ENCODE data around the gene UBE2Q2. TPM values are rescaled to one million over a fixed set of nuclear protein-coding genes. Genes with fewer than 3 reads are reported as not detected.

UBE2Q2 gene
- total and polyA plus RNA-seq, 9 of the 15 experiments (the other 6 are each of a cell fraction or from before 2014, with no cell fraction given) = 6.2 to 24.0 (median 16.2) TPM

DNA sequence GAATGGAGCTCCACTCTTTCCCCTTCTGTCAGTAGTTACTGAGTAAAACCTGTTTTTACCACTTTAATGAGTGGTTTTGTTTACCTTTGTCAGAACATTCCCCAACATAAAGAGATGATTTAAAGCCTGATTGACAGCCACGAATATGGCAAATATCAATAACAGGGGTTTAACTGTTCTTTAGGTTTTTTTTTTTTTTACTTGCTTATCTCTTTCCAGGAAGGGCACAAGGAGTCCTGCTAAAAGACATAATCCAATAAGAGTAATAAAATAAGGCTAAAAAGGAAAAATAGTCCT, 11.5 kb upstream of the UBE2Q2 start:
- H3K36me3 ChIP-seq (ENCODE audit: control insufficient read depth, insufficient read depth, low read length) = no peaks in the 10 kb centered on the region
- ATAC-seq (no peak), DNase-seq (ENCODE audit: extremely low read depth in 1 of 4, low spot score in 3 of 4) (no peak), FAIRE-seq (no peak)
- CTCF ChIA-PET (ENCODE audit: low intra/inter-chr PET ratio) = no interaction called here
- no peaks in the 10 kb centered on the region for H3K9me1 ChIP-seq (ENCODE audit: control insufficient read depth, insufficient read depth, low read length)
- peak overlapping the region in 1 of 2 experiments; percentile 47; a peak in 2 of 4 replicates for H3K9ac ChIP-seq (ENCODE audit: insufficient read depth in 1 of 2, low read depth in 2 of 2, low read length in 2 of 2)
- H3K9me3 ChIP-seq (replicated peaks; ENCODE audit: control insufficient read depth, insufficient read depth, low read depth, low read length) = no peaks in the 10 kb centered on the region
- H3K4me2 ChIP-seq (ENCODE audit: insufficient read depth, low read length) = peak overlapping the region; percentile 67
- H2AFZ ChIP-seq (ENCODE audit: low read depth, low read length) = peak overlapping the region; percentile 92
- no peak overlapping the region for H3K4me3 ChIP-seq
- no peaks in the 10 kb centered on the region for H3K79me2 ChIP-seq (ENCODE audit: control insufficient read depth, insufficient read depth, low read length)
- no peaks in the 10 kb centered on the region for H4K20me1 ChIP-seq (replicated peaks; ENCODE audit: control insufficient read depth, insufficient read depth, low read length)
- intact Hi-C loops (cut with micrococcal nuclease) = no loop called here
- in situ Hi-C loops (cut with MboI) = no loop called here
- H3K27ac ChIP-seq (ENCODE audit: extremely low read depth, low read depth, low read length) = peak overlapping the region; percentile 71
- peaks cover 16 to 43% of the 10 kb centered on the region in 2 experiments for H3K4me1 ChIP-seq (replicated peaks in 1 of 2; ENCODE audit: control insufficient read depth in 2 of 2, insufficient read depth in 2 of 2, low read length in 2 of 2)
- POLR2A ChIA-PET = interaction anchor here (0.9 to 3.0 kb wide), 6 partner anchors 11 to 25 kb away, joined by 3 to 38 read pairs (median 5); partner anchors contain the start of gene UBE2Q2
- no TSS peak for BruUV-seq (replicated peaks)
- H3K27me3 ChIP-seq (ENCODE audit: control insufficient read depth in 2 of 2, insufficient read depth in 2 of 2, low read length in 2 of 2) = no peaks in the 10 kb centered on the region
- WGBS (ENCODE audit: insufficient coverage, low coverage, missing lambda C conversion rate) = 5% methylated on average over 1 of the region's 1 CpG
- TF ChIP-seq SIN3B (IDR thresholded peaks at IDR 0.05; ENCODE audit: low read depth) = no peak
- TF ChIP-seq ZEB2 (IDR thresholded peaks at IDR 0.05) = 0 out of 2 replicates have a peak, but pooled peaks have one; percentile 5
- peak; percentile 11; the same call in 1 of the 2 replicates for TF ChIP-seq HDAC2 (IDR thresholded peaks at IDR 0.05)
- TF ChIP-seq CC2D1A (IDR thresholded peaks at IDR 0.05) = peak; percentile 10; the same call in 1 of the 2 replicates
- TF ChIP-seq CBX1 (IDR thresholded peaks at IDR 0.05; ENCODE audit: low read depth) = no peak
- no peak for TF ChIP-seq ZNF224 (CRISPR knock-in tag; IDR thresholded peaks at IDR 0.05)
- TF ChIP-seq, protein P1, sequence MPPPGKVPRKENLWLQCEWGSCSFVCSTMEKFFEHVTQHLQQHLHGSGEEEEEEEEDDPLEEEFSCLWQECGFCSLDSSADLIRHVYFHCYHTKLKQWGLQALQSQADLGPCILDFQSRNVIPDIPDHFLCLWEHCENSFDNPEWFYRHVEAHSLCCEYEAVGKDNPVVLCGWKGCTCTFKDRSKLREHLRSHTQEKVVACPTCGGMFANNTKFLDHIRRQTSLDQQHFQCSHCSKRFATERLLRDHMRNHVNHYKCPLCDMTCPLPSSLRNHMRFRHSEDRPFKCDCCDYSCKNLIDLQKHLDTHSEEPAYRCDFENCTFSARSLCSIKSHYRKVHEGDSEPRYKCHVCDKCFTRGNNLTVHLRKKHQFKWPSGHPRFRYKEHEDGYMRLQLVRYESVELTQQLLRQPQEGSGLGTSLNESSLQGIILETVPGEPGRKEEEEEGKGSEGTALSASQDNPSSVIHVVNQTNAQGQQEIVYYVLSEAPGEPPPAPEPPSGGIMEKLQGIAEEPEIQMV (tag; conservative IDR thresholded peaks at IDR 0.05; ENCODE audit: low read depth) = no peak
- TF ChIP-seq DPF2 (IDR thresholded peaks at IDR 0.05) = peak; percentile 40; the same call in 1 of the 2 replicates
- TF ChIP-seq BRD9 (IDR thresholded peaks at IDR 0.05; ENCODE audit: low read depth, partially characterized antibody) = no peak
- TF ChIP-seq GABPA (tag; conservative IDR thresholded peaks at IDR 0.05; ENCODE audit: low read depth) = 0 out of 2 replicates have a peak, but pooled peaks have one; percentile 11
- TF ChIP-seq ZNF354B (CRISPR knock-in tag; IDR thresholded peaks at IDR 0.05) = no peak
- TF ChIP-seq ZNF444 (CRISPR knock-in tag; IDR thresholded peaks at IDR 0.05) = no peak
- TF ChIP-seq ZNF408 (CRISPR knock-in tag; IDR thresholded peaks at IDR 0.05; ENCODE audit: low read depth) = no peak
- TF ChIP-seq ZFPM2 (CRISPR knock-in tag; IDR thresholded peaks at IDR 0.05) = no peak
- no peak for TF ChIP-seq RBM34 (IDR thresholded peaks at IDR 0.05; ENCODE audit: borderline replicate concordance, insufficient read depth, low read length)
- 0 out of 4 replicates have a peak, but pooled peaks of 1 of the 2 experiments have one; percentile 5 for TF ChIP-seq HDAC1 (IDR thresholded peaks at IDR 0.05)
- TF ChIP-seq ZBTB7A (IDR thresholded peaks at IDR 0.05; ENCODE audit: borderline replicate concordance, control insufficient read depth, low read depth, low read length) = no peak
- TF ChIP-seq MTA2 (IDR thresholded peaks at IDR 0.05; ENCODE audit: low read depth) = 0 out of 2 replicates have a peak, but pooled peaks have one; percentile 0
- TF ChIP-seq, protein P2, sequence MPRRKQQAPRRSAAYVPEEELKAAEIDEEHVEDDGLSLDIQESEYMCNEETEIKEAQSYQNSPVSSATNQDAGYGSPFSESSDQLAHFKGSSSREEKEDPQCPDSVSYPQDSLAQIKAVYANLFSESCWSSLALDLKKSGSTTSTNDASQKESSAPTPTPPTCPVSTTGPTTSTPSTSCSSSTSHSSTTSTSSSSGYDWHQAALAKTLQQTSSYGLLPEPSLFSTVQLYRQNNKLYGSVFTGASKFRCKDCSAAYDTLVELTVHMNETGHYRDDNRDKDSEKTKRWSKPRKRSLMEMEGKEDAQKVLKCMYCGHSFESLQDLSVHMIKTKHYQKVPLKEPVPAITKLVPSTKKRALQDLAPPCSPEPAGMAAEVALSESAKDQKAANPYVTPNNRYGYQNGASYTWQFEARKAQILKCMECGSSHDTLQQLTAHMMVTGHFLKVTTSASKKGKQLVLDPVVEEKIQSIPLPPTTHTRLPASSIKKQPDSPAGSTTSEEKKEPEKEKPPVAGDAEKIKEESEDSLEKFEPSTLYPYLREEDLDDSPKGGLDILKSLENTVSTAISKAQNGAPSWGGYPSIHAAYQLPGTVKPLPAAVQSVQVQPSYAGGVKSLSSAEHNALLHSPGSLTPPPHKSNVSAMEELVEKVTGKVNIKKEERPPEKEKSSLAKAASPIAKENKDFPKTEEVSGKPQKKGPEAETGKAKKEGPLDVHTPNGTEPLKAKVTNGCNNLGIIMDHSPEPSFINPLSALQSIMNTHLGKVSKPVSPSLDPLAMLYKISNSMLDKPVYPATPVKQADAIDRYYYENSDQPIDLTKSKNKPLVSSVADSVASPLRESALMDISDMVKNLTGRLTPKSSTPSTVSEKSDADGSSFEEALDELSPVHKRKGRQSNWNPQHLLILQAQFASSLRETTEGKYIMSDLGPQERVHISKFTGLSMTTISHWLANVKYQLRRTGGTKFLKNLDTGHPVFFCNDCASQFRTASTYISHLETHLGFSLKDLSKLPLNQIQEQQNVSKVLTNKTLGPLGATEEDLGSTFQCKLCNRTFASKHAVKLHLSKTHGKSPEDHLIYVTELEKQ (CRISPR knock-in tag; IDR thresholded peaks at IDR 0.05) = no peak

All from K562 (cell line).